HL-60/S4 treated with phorbol 12-myristate 13-acetate at 8.2 ng/mL for 4 days and 3 days (cell line): Measurements from ENCODE around the gene ZNF79.

Experiments used
- in situ Hi-C: fragments of 300-500 bp; cut with MboI; formaldehyde crosslinking; loops from 2 replicates; pipeline ENCODE4 v1.15.0; 2022; ENCODE audit warnings: low sequenced_read_pairs

The ZNF79 gene

GRCh38 chr9:127397646-127398274 lies 26.4 kb upstream of the ZNF79 start:
- in situ Hi-C loops, result no loop called here

GRCh38 chr9:127398275-127398647 lies 25.9 kb upstream of the ZNF79 start:
- in situ Hi-C loops, result no loop called here

- in situ Hi-C loops, result no loop called here
Measured at GRCh38 chr9:127398715-127399400, 25.3 kb upstream of the ZNF79 start.

GRCh38 chr9:127399736-127400269 lies 24.4 kb upstream of the ZNF79 start:
- in situ Hi-C loops, result no loop called here

GRCh38 chr9:127402401-127403090 lies 21.6 kb upstream of the ZNF79 start:
- in situ Hi-C loops, result no loop called here

GRCh38 chr9:127403507-127404192 lies 20.5 kb upstream of the ZNF79 start:
- in situ Hi-C loops, result no loop called here

GRCh38 chr9:127404631-127405030 lies 19.6 kb upstream of the ZNF79 start:
- in situ Hi-C loops, result no loop called here

- in situ Hi-C loops, result no loop called here
Measured at GRCh38 chr9:127405344-127406125, 18.6 kb upstream of the ZNF79 start.

- in situ Hi-C loops, result no loop called here
Measured at GRCh38 chr9:127406799-127407491, 17.2 kb upstream of the ZNF79 start.

GRCh38 chr9:127407492-127407843 lies 16.7 kb upstream of the ZNF79 start:
- in situ Hi-C loops, result no loop called here

GRCh38 chr9:127411122-127411521 lies 13.1 kb upstream of the ZNF79 start:
- in situ Hi-C loops, result no loop called here

GRCh38 chr9:127415141-127415540 lies 9.0 kb upstream of the ZNF79 start:
- in situ Hi-C loops, result no loop called here

- in situ Hi-C loops, result no loop called here
Measured at GRCh38 chr9:127415657-127416056, 8.5 kb upstream of the ZNF79 start.

GRCh38 chr9:127417131-127418036 lies 6.8 kb upstream of the ZNF79 start:
- in situ Hi-C loops, result no loop called here

GRCh38 chr9:127418037-127418471 lies 6.1 kb upstream of the ZNF79 start:
- in situ Hi-C loops, result no loop called here

- in situ Hi-C loops, result no loop called here
Measured at GRCh38 chr9:127419348-127419747, 4.8 kb upstream of the ZNF79 start.

GRCh38 chr9:127421057-127421456 lies 3.1 kb upstream of the ZNF79 start:
- in situ Hi-C loops, result no loop called here

GRCh38 chr9:127422133-127422782 lies 1.9 kb upstream of the ZNF79 start:
- in situ Hi-C loops, result no loop called here
